ENCODE measurements around the gene MSH3.

The MSH3 gene

GRCh38 chr5:80920333-80920732 is 265.9 kb downstream of the MSH3 start:
- TF ChIP-seq CTCF (IDR thresholded peaks at IDR 0.05) (no peak), ZFX (IDR thresholded peaks at IDR 0.05; ENCODE audit: borderline replicate concordance) (no peak)
- no peak overlapping the region for H3K27ac ChIP-seq

GRCh38 chr5:80921026-80921425 is 266.6 kb downstream of the MSH3 start:
- H3K27ac ChIP-seq = no peak overlapping the region
- no peak for TF ChIP-seq ZFX (IDR thresholded peaks at IDR 0.05; ENCODE audit: borderline replicate concordance)
- TF ChIP-seq CTCF (IDR thresholded peaks at IDR 0.05) = no peak

- TF ChIP-seq CTCF (IDR thresholded peaks at IDR 0.05) = no peak
- TF ChIP-seq ZFX (IDR thresholded peaks at IDR 0.05; ENCODE audit: borderline replicate concordance) = no peak
- no peak overlapping the region for H3K27ac ChIP-seq
Measured at GRCh38 chr5:80925931-80926330, 271.5 kb downstream of the MSH3 start.
